Measurements from ENCODE around the gene PDRG1. TPM values are rescaled to one million over a fixed set of nuclear protein-coding genes. Genes with fewer than 3 reads are reported as not detected.

PDRG1 gene
- total RNA-seq, 2 donors from 2014 or later: 11.4 to 30.3 TPM

GRCh38 chr20:31903627-31904386, 48.0 kb downstream of the PDRG1 start:
- H3K27me3 ChIP-seq (replicated peaks; ENCODE audit: insufficient read depth): no peaks in the 10 kb centered on the region
- no peaks in the 10 kb centered on the region for H3K4me1 ChIP-seq (replicated peaks)
- no peak overlapping the region for H3K4me3 ChIP-seq
- intact Hi-C loops (cut with DNase I): no loop called here
- no peaks in the 10 kb centered on the region for H3K9me3 ChIP-seq
- H3K27ac ChIP-seq: no peak overlapping the region
- H3K36me3 ChIP-seq: no peaks in the 10 kb centered on the region
- 41% methylated on average over 1 of the region's 1 CpG for WGBS
- no peak for DNase-seq (ENCODE audit: low spot score)
- TF ChIP-seq POLR2AphosphoS5 (IDR thresholded peaks at IDR 0.05) (no peak), POLR2A (IDR thresholded peaks at IDR 0.05) (no peak), CTCF (IDR thresholded peaks at IDR 0.05) (no peak)

- Histone ChIP-seq H3K4me1 (replicated peaks) (no peaks in the 10 kb centered on the region), H3K4me3 (no peak overlapping the region), H3K36me3 (no peaks in the 10 kb centered on the region), H3K27me3 (replicated peaks; ENCODE audit: insufficient read depth) (no peaks in the 10 kb centered on the region), H3K27ac (no peak overlapping the region), H3K9me3 (no peaks in the 10 kb centered on the region)
- WGBS: 87% methylated on average over 6 of the region's 6 CpGs
- TF ChIP-seq POLR2AphosphoS5 (IDR thresholded peaks at IDR 0.05) (no peak), CTCF (IDR thresholded peaks at IDR 0.05) (no peak), POLR2A (IDR thresholded peaks at IDR 0.05) (no peak)
- no peak for DNase-seq (ENCODE audit: low spot score)
- intact Hi-C loops (cut with DNase I): no loop called here
Measured at GRCh38 chr20:31901615-31902014, 50.2 kb downstream of the PDRG1 start.

GRCh38 chr20:31897541-31897940, 54.3 kb downstream of the PDRG1 start:
- Histone ChIP-seq H3K36me3 (no peaks in the 10 kb centered on the region), H3K27ac (no peak overlapping the region), H3K9me3 (no peaks in the 10 kb centered on the region), H3K4me3 (no peak overlapping the region), H3K4me1 (replicated peaks) (no peaks in the 10 kb centered on the region), H3K27me3 (replicated peaks; ENCODE audit: insufficient read depth) (no peaks in the 10 kb centered on the region)
- DNase-seq (ENCODE audit: low spot score): no peak
- TF ChIP-seq POLR2A (IDR thresholded peaks at IDR 0.05) (no peak), CTCF (IDR thresholded peaks at IDR 0.05) (no peak), POLR2AphosphoS5 (IDR thresholded peaks at IDR 0.05) (no peak)
- WGBS: 88% methylated on average over 9 of the region's 9 CpGs
- intact Hi-C loops (cut with DNase I): no loop called here

- DNase-seq (ENCODE audit: low spot score): no peak
- no peaks in the 10 kb centered on the region for H3K36me3 ChIP-seq
- H3K4me3 ChIP-seq: no peak overlapping the region
- H3K4me1 ChIP-seq (replicated peaks): no peaks in the 10 kb centered on the region
- intact Hi-C loops (cut with DNase I): no loop called here
- WGBS: 95% methylated on average over 9 of the region's 9 CpGs
- H3K9me3 ChIP-seq: no peaks in the 10 kb centered on the region
- TF ChIP-seq POLR2AphosphoS5 (IDR thresholded peaks at IDR 0.05) (no peak), POLR2A (IDR thresholded peaks at IDR 0.05) (no peak), CTCF (IDR thresholded peaks at IDR 0.05) (no peak)
- no peaks in the 10 kb centered on the region for H3K27me3 ChIP-seq (replicated peaks; ENCODE audit: insufficient read depth)
- peak overlapping the region in 1 of 2 donors; percentile 46 for H3K27ac ChIP-seq
Measured at GRCh38 chr20:31896049-31896448, 55.8 kb downstream of the PDRG1 start.

Measured in prostate gland (tissue), 2 donors.